MM.1S (cell line): ENCODE results near the gene PCDHGA3.

Source experiments
- DNase-seq: peaks from one replicate; pipeline ENCODE4 v3.0.0-alpha.2; 2015
- H2AFZ ChIP-seq: fragments of 300-600 bp; sonication (generic); 2 replicates; pipeline ENCODE4 v1.6.0; 2016; ENCODE audit warnings: antibody characterized with exemption, low read length
- H3F3A ChIP-seq: fragments of 300-600 bp; sonication (generic); 2 replicates; pipeline ENCODE4 v1.6.1; 2016; ENCODE audit warnings: mild to moderate bottlenecking, antibody characterized with exemption, low read length, moderate library complexity, mixed read lengths; ENCODE audit not compliant: insufficient read depth
- H3K27ac ChIP-seq: fragments of 300-600 bp; sonication (generic); 2 replicates; pipeline ENCODE4 v1.5.1; 2016; ENCODE audit warnings: mild to moderate bottlenecking, low read length
- H3K27me3 ChIP-seq: fragments of 300-600 bp; sonication (generic); replicated peaks from 2 replicates; pipeline ENCODE4 v1.6.0; 2016; ENCODE audit warnings: low read length; ENCODE audit not compliant: insufficient read depth
- H3K36me3 ChIP-seq: fragments of 300-600 bp; sonication (generic); replicated peaks from 2 replicates; pipeline ENCODE4 v1.6.1; 2016; ENCODE audit warnings: mild to moderate bottlenecking, low read length, mixed read lengths; ENCODE audit not compliant: insufficient read depth
- H3K4me1 ChIP-seq: fragments of 300-600 bp; sonication (generic); 2 replicates; pipeline ENCODE4 v1.6.1; 2016; ENCODE audit warnings: low read length, mixed read lengths
- H3K4me2 ChIP-seq: fragments of 300-600 bp; sonication (generic); 2 replicates; pipeline ENCODE4 v1.6.0; 2016; ENCODE audit warnings: low read depth, low read length
- H3K4me3 ChIP-seq: fragments of 300-600 bp; sonication (generic); 2 replicates; pipeline ENCODE4 v1.5.1; 2016; ENCODE audit warnings: low read length, mixed read lengths
- H3K79me2 ChIP-seq: fragments of 300-600 bp; sonication (generic); 2 replicates; pipeline ENCODE4 v1.6.1; 2016; ENCODE audit warnings: mixed run types, low read length, mixed read lengths
- H3K9ac ChIP-seq: fragments of 300-600 bp; sonication (generic); 2 replicates; pipeline ENCODE4 v1.6.1; 2016; ENCODE audit warnings: low read length, mixed read lengths
- H3K9me2 ChIP-seq: fragments of 300-600 bp; sonication (generic); replicated peaks from 2 replicates; pipeline ENCODE4 v1.6.1; 2016; ENCODE audit warnings: mild to moderate bottlenecking, low read length, mixed read lengths; ENCODE audit not compliant: insufficient read depth
- H3K9me3 ChIP-seq: fragments of 300-600 bp; sonication (generic); replicated peaks from 2 replicates; pipeline ENCODE4 v1.6.1; 2016; ENCODE audit warnings: mild to moderate bottlenecking, low read length, mixed read lengths; ENCODE audit not compliant: insufficient read depth
- H4K20me1 ChIP-seq: fragments of 300-600 bp; sonication (generic); 2 replicates; pipeline ENCODE4 v1.6.1; 2016; ENCODE audit warnings: mild to moderate bottlenecking, low read length, moderate library complexity, mixed read lengths; ENCODE audit not compliant: insufficient read depth
- CTCF ChIP-seq: fragments of 300-600 bp; sonication (generic); IDR thresholded peaks from 2 replicates; pipeline ENCODE4 v1.5.1; 2016; ENCODE audit warnings: antibody characterized with exemption, low read length, mixed read lengths
- EZH2 ChIP-seq: fragments of 300-600 bp; sonication (generic); optimal IDR thresholded peaks from 2 replicates; pipeline ENCODE3; 2017; ENCODE audit warnings: low read depth, mild to moderate bottlenecking, antibody characterized with exemption, low read length, mixed read lengths
- EZH2phosphoT487 ChIP-seq: fragments of 300-600 bp; sonication (generic); IDR thresholded peaks from 2 replicates; pipeline ENCODE4 v1.6.1; 2018; ENCODE audit warnings: antibody characterized with exemption, low read length

Gene PCDHGA3

GRCh38 chr5:141319699-141320098 lies 23.9 kb upstream of the PCDHGA3 start:
- Histone ChIP-seq H3K4me2 (peak overlapping the region; percentile 55), H3K79me2 (peaks cover 34% of the 10 kb centered on the region)

GRCh38 chr5:141320225-141321169 lies 23.1 kb upstream of the PCDHGA3 start, which contains the start of gene TAF7:
TSS of gene TAF7 (minus strand) at chr5:141320784. CDS start at chr5:141320044, 740 bp downstream.
- DNase-seq, result peak; percentile 96
- H3K27ac ChIP-seq, result peak within 1 kb of the TSS; percentile 83
- H3K27me3 ChIP-seq, result 0 out of 2 replicates have a peak, but pooled peaks cover 5% of the 10 kb centered on the region
- peaks cover 12% of the 10 kb centered on the region; the same call in 1 of the 2 replicates for H3K9me3 ChIP-seq
- H2AFZ ChIP-seq, result peak within 1 kb of the TSS; percentile 92
- peaks cover 6% of the 10 kb centered on the region for H3K4me1 ChIP-seq
- H3K79me2 ChIP-seq, result peaks cover 30% of the 10 kb centered on the region
- H3K36me3 ChIP-seq, result peaks cover 22% of the 10 kb centered on the region
- H3K4me2 ChIP-seq, result peak within 1 kb of the TSS; percentile 63
- H3K4me3 ChIP-seq, result peak within 1 kb of the TSS; percentile 76
- H4K20me1 ChIP-seq, result no peaks in the 10 kb centered on the region
- no peaks in the 10 kb centered on the region for H3K9me2 ChIP-seq
- peaks cover 5% of the 10 kb centered on the region; the same call in 1 of the 2 replicates for H3F3A ChIP-seq
- peak within 1 kb of the TSS; percentile 88 for H3K9ac ChIP-seq
- TF ChIP-seq CTCF, result peak; percentile 92
- TF ChIP-seq EZH2, result no peak

More at GRCh38 chr5:141319699-141320098, 23.9 kb upstream of the PCDHGA3 start:
- no peak overlapping the region for H3K27ac ChIP-seq
- TF ChIP-seq CTCF (no peak), EZH2 (no peak), EZH2phosphoT487 (no peak)
- H3K9me2 ChIP-seq, result no peaks in the 10 kb centered on the region
- H3K36me3 ChIP-seq, result peaks cover 22% of the 10 kb centered on the region
- peaks cover 8% of the 10 kb centered on the region; the same call in 1 of the 2 replicates for H3F3A ChIP-seq
- peak overlapping the region; percentile 76 for H3K4me3 ChIP-seq
- H2AFZ ChIP-seq, result no peak overlapping the region
- DNase-seq, result no peak
- H3K9me3 ChIP-seq, result peaks cover 12% of the 10 kb centered on the region; the same call in 1 of the 2 replicates
- H3K27me3 ChIP-seq, result 0 out of 2 replicates have a peak, but pooled peaks cover 5% of the 10 kb centered on the region
- no peaks in the 10 kb centered on the region for H4K20me1 ChIP-seq
- H3K4me1 ChIP-seq, result peaks cover 6% of the 10 kb centered on the region
- H3K9ac ChIP-seq, result no peak overlapping the region

- Histone ChIP-seq H3K9me2 (no peaks in the 10 kb centered on the region), H3K9me3 (peaks cover 12% of the 10 kb centered on the region; the same call in 1 of the 2 replicates), H4K20me1 (no peaks in the 10 kb centered on the region), H3K79me2 (peaks cover 28% of the 10 kb centered on the region), H2AFZ (no peak overlapping the region), H3K4me1 (peaks cover 6% of the 10 kb centered on the region), H3K4me2 (no peak overlapping the region), H3K9ac (no peak overlapping the region), H3K27me3 (0 out of 2 replicates have a peak, but pooled peaks cover 5% of the 10 kb centered on the region), H3K27ac (no peak overlapping the region), H3F3A (peaks cover 5% of the 10 kb centered on the region; the same call in 1 of the 2 replicates), H3K4me3 (no peak overlapping the region), H3K36me3 (peaks cover 22% of the 10 kb centered on the region)
- no peak for DNase-seq
- no peak for TF ChIP-seq CTCF
- TF ChIP-seq EZH2, result no peak
- no peak for TF ChIP-seq EZH2phosphoT487
These were observed 21.4 kb upstream of the PCDHGA3 start for GRCh38 chr5:141322261-141322660.
